OCI-LY1 (cell line): ENCODE data around the gene DNMBP.
"Not testable (repeated sequence)": the region's sequence is repeated elsewhere in the genome, so short reads cannot be mapped to it uniquely, and the experiment has no call there.

Experiments used
- EZH2 ChIP-seq: fragments of 200-600 bp; sonication (generic), shearing (Covaris generic); IDR thresholded peaks from 2 replicates; pipeline ENCODE4 v1.8.0; 2017; ENCODE audit warnings: borderline replicate concordance, mixed run types, mild to moderate bottlenecking, antibody characterized with exemption, low read length, moderate library complexity, mixed read lengths
- TF ChIP-seq, protein P1 (sequence below): fragments of 200-600 bp; sonication (generic), shearing (Covaris generic); IDR thresholded peaks from 2 replicates; pipeline ENCODE4 v1.5.1; 2017; ENCODE audit warnings: mild to moderate bottlenecking, antibody characterized with exemption, low read length, moderate library complexity, mixed read lengths

DNA sequence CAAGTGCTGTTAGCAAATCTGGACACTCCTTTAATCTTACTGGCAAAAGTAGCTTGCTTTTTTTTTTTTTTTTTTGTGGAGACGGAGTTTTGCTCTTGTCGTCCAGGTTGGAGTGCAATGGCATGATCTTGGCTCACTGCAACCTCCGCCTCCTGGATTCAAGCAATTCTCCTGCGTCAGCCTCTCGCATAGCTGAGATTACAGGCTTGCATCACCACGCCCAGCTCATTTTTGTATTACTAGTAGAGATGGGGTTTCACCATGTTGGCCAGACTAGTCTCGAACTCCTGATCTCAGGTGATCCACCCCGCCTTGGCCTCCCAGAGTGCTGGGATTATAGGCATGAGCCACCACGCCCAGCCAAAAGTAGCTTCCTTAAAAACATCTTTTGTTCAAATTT lies 114.7 kb downstream of the DNMBP start:
- TF ChIP-seq, protein P1, sequence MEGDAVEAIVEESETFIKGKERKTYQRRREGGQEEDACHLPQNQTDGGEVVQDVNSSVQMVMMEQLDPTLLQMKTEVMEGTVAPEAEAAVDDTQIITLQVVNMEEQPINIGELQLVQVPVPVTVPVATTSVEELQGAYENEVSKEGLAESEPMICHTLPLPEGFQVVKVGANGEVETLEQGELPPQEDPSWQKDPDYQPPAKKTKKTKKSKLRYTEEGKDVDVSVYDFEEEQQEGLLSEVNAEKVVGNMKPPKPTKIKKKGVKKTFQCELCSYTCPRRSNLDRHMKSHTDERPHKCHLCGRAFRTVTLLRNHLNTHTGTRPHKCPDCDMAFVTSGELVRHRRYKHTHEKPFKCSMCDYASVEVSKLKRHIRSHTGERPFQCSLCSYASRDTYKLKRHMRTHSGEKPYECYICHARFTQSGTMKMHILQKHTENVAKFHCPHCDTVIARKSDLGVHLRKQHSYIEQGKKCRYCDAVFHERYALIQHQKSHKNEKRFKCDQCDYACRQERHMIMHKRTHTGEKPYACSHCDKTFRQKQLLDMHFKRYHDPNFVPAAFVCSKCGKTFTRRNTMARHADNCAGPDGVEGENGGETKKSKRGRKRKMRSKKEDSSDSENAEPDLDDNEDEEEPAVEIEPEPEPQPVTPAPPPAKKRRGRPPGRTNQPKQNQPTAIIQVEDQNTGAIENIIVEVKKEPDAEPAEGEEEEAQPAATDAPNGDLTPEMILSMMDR, result not testable (repeated sequence)
- TF ChIP-seq EZH2, result not testable (repeated sequence)
